ENCODE results near the gene PALB2.

Gene PALB2

GRCh38 chr16:23573817-23574216, 67.3 kb downstream of the PALB2 start:
- Histone ChIP-seq H3K27ac (no peak overlapping the region), H3K79me2 (no peaks in the 10 kb centered on the region), H3K36me3 (ENCODE audit: control insufficient read depth, insufficient read depth, low read length) (no peaks in the 10 kb centered on the region), H3K9ac (no peak overlapping the region), H2AFZ (no peak overlapping the region), H3K4me3 (ENCODE audit: low read depth, low read length) (no peak overlapping the region), H3K4me2 (ENCODE audit: low read length) (no peak overlapping the region), H3K27me3 (ENCODE audit: control insufficient read depth, insufficient read depth, low read length) (no peaks in the 10 kb centered on the region), H3K4me1 (no peaks in the 10 kb centered on the region), H3K9me3 (ENCODE audit: control insufficient read depth, low read length) (no peaks in the 10 kb centered on the region)
- TF ChIP-seq CTCF (IDR thresholded peaks at IDR 0.05), result no peak

GRCh38 chr16:23572394-23572793, 68.7 kb downstream of the PALB2 start:
- no peak for TF ChIP-seq CTCF (IDR thresholded peaks at IDR 0.05)
- H2AFZ ChIP-seq, result no peak overlapping the region
- no peak overlapping the region for H3K9ac ChIP-seq
- no peak overlapping the region for H3K27ac ChIP-seq
- H3K9me3 ChIP-seq (ENCODE audit: control insufficient read depth, low read length), result no peaks in the 10 kb centered on the region
- no peaks in the 10 kb centered on the region for H3K36me3 ChIP-seq (ENCODE audit: control insufficient read depth, insufficient read depth, low read length)
- H3K4me3 ChIP-seq (ENCODE audit: low read depth, low read length), result no peak overlapping the region
- no peaks in the 10 kb centered on the region for H3K27me3 ChIP-seq (ENCODE audit: control insufficient read depth, insufficient read depth, low read length)
- no peak overlapping the region for H3K4me2 ChIP-seq (ENCODE audit: low read length)
- no peaks in the 10 kb centered on the region for H3K79me2 ChIP-seq
- H3K4me1 ChIP-seq, result no peaks in the 10 kb centered on the region

- no peak overlapping the region for H3K4me3 ChIP-seq (ENCODE audit: low read depth, low read length)
- H2AFZ ChIP-seq, result no peak overlapping the region
- H3K4me1 ChIP-seq, result no peaks in the 10 kb centered on the region
- no peaks in the 10 kb centered on the region for H3K27me3 ChIP-seq (ENCODE audit: control insufficient read depth, insufficient read depth, low read length)
- TF ChIP-seq CTCF (IDR thresholded peaks at IDR 0.05), result no peak
- H3K36me3 ChIP-seq (ENCODE audit: control insufficient read depth, insufficient read depth, low read length), result no peaks in the 10 kb centered on the region
- H3K4me2 ChIP-seq (ENCODE audit: low read length), result no peak overlapping the region
- no peaks in the 10 kb centered on the region for H3K9me3 ChIP-seq (ENCODE audit: control insufficient read depth, low read length)
- no peak overlapping the region for H3K27ac ChIP-seq
- no peak overlapping the region for H3K9ac ChIP-seq
- no peaks in the 10 kb centered on the region for H3K79me2 ChIP-seq
Observed at GRCh38 chr16:23571895-23572294, 69.2 kb downstream of the PALB2 start.

GRCh38 chr16:23570992-23571632, 70.0 kb downstream of the PALB2 start:
- Histone ChIP-seq H3K36me3 (ENCODE audit: control insufficient read depth, insufficient read depth, low read length) (no peaks in the 10 kb centered on the region), H3K79me2 (no peaks in the 10 kb centered on the region), H3K4me2 (ENCODE audit: low read length) (no peak overlapping the region), H3K9me3 (ENCODE audit: control insufficient read depth, low read length) (no peaks in the 10 kb centered on the region), H3K27me3 (ENCODE audit: control insufficient read depth, insufficient read depth, low read length) (no peaks in the 10 kb centered on the region), H3K4me3 (ENCODE audit: low read depth, low read length) (no peak overlapping the region), H2AFZ (no peak overlapping the region), H3K4me1 (no peaks in the 10 kb centered on the region), H3K9ac (no peak overlapping the region), H3K27ac (no peak overlapping the region)
- TF ChIP-seq CTCF (IDR thresholded peaks at IDR 0.05), result no peak

GRCh38 chr16:23567602-23568001, 73.5 kb downstream of the PALB2 start:
- no peak overlapping the region for H3K9ac ChIP-seq
- no peaks in the 10 kb centered on the region for H3K79me2 ChIP-seq
- H3K36me3 ChIP-seq (ENCODE audit: control insufficient read depth, insufficient read depth, low read length), result no peaks in the 10 kb centered on the region
- H2AFZ ChIP-seq, result no peak overlapping the region
- H3K4me2 ChIP-seq (ENCODE audit: low read length), result no peak overlapping the region
- H3K4me1 ChIP-seq, result no peaks in the 10 kb centered on the region
- no peak for TF ChIP-seq CTCF (IDR thresholded peaks at IDR 0.05)
- no peaks in the 10 kb centered on the region for H3K9me3 ChIP-seq (ENCODE audit: control insufficient read depth, low read length)
- H3K27ac ChIP-seq, result no peak overlapping the region
- no peak overlapping the region for H3K4me3 ChIP-seq (ENCODE audit: low read depth, low read length)
- no peaks in the 10 kb centered on the region for H3K27me3 ChIP-seq (ENCODE audit: control insufficient read depth, insufficient read depth, low read length)

Measured in parathyroid adenoma (tissue), 2 donors.